ENCODE measurements around the gene TNFRSF4.

DNA sequence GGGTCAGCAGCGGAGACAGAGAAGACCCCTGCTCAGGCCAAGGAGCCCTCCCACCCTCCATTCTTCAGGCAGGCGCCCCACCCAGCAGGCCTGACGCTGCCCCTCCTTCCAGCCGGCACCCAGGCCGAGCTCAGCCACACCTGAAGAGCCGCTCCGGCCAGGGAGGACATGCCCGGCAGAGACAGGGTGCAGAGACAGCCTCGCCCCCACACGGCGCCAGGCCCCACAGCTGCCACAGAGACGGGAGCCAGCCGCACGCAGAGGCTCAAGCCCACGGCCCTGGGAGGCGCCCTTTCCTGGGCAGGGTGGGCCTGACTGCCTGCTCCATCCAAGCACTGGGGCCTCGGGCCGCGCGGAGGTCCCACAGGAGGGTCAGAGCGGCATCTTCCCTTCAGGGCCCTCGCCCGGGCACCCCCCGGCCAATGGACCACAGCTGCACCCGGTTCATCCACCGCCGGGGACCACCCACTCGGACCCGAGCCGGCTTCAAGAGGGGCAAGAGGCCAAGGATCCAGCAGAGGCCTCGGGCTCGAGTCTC lies 35.1 kb downstream of the TNFRSF4 start:
- TF ChIP-seq, protein P1, sequence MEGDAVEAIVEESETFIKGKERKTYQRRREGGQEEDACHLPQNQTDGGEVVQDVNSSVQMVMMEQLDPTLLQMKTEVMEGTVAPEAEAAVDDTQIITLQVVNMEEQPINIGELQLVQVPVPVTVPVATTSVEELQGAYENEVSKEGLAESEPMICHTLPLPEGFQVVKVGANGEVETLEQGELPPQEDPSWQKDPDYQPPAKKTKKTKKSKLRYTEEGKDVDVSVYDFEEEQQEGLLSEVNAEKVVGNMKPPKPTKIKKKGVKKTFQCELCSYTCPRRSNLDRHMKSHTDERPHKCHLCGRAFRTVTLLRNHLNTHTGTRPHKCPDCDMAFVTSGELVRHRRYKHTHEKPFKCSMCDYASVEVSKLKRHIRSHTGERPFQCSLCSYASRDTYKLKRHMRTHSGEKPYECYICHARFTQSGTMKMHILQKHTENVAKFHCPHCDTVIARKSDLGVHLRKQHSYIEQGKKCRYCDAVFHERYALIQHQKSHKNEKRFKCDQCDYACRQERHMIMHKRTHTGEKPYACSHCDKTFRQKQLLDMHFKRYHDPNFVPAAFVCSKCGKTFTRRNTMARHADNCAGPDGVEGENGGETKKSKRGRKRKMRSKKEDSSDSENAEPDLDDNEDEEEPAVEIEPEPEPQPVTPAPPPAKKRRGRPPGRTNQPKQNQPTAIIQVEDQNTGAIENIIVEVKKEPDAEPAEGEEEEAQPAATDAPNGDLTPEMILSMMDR (IDR thresholded peaks at IDR 0.05 in 8 of 11, conservative IDR thresholded peaks at IDR 0.05 in 3 of 11): no peak
- TF ChIP-seq POLR2A (IDR thresholded peaks at IDR 0.05): no peak

All from spleen (tissue), 7 donors.